Left colon (tissue), 2 donors: Measurements from ENCODE around the gene MRPL42. TPM values are rescaled to one million over a fixed set of nuclear protein-coding genes. Genes with fewer than 3 reads are reported as not detected.

Experiments used
- ATAC-seq: fragments of 200-7000 bp; cut with Tn5 transposase; one replicate; pipeline ENCODE4 v1.9.1; 2020; ENCODE audit warnings: mild to moderate bottlenecking, moderate library complexity
- DNase-seq, 2 donors: peaks; one replicate each; pipeline ENCODE4 v3.0.0-alpha.2; 2020
- intact Hi-C, 2 donors: fragments of 100-400 bp; cut with DNase I in 1 of 2; cut with micrococcal nuclease in 1 of 2; formaldehyde crosslinking; loops; one replicate each; pipeline versions ENCODE4 v1.11.2 to v1.14.0; 2022; cut with DNase I, micrococcal nuclease
- total RNA-seq, 2 donors: library from RNA; stranded (reverse); fragmentation: NEBNext Ultra II Directional; extraction: Animal tissue kit (Norgen Biotek cat#: 25700); gene quantifications; one replicate each; pipeline ENCODE4 v1.2.1, GENCODE V29; 2021
- donor health status: DM: no; HTN: no; CAD: no.
- donor health status: DM: yes; HTN: yes; CAD: no.

The MRPL42 gene
- total RNA-seq, 2 donors from 2014 or later, result 58.2 to 65.1 TPM

- peak; percentile 9 for ATAC-seq
- intact Hi-C loops, result no loop called here
- DNase-seq, result no peak
Measured at GRCh38 chr12:93442411-93443340, 24.6 kb upstream of the MRPL42 start.

- no peak for ATAC-seq
- no peak for DNase-seq
- intact Hi-C loops, result no loop called here
Measured at GRCh38 chr12:93443576-93443975, 23.7 kb upstream of the MRPL42 start.

- ATAC-seq (no peak), DNase-seq (no peak)
- intact Hi-C loops, result no loop called here
Measured at GRCh38 chr12:93447555-93448290, 19.6 kb upstream of the MRPL42 start.

GRCh38 chr12:93448796-93449195 lies 18.5 kb upstream of the MRPL42 start:
- ATAC-seq (peak; percentile 81), DNase-seq (no peak)
- intact Hi-C loops, result no loop called here

- no peak for DNase-seq
- intact Hi-C loops, result no loop called here
- ATAC-seq, result peak; percentile 17
Measured at GRCh38 chr12:93449277-93449676, 18.0 kb upstream of the MRPL42 start.

- DNase-seq, result no peak
- no peak for ATAC-seq
- intact Hi-C loops, result no loop called here
Measured at GRCh38 chr12:93451423-93452158, 15.7 kb upstream of the MRPL42 start.

- ATAC-seq (no peak), DNase-seq (no peak)
- intact Hi-C loops, result no loop called here
Measured at GRCh38 chr12:93453633-93454032, 13.7 kb upstream of the MRPL42 start.

GRCh38 chr12:93456077-93456476 lies 11.2 kb upstream of the MRPL42 start:
- intact Hi-C loops, result no loop called here
- no peak for ATAC-seq
- no peak for DNase-seq

GRCh38 chr12:93459097-93459496 lies 8.2 kb upstream of the MRPL42 start:
- ATAC-seq, result no peak
- no peak for DNase-seq
- intact Hi-C loops, result no loop called here

GRCh38 chr12:93460003-93460402 lies 7.3 kb upstream of the MRPL42 start:
- ATAC-seq (no peak), DNase-seq (no peak)
- intact Hi-C loops, result no loop called here

GRCh38 chr12:93460902-93461301 lies 6.4 kb upstream of the MRPL42 start:
- ATAC-seq (no peak), DNase-seq (no peak)
- intact Hi-C loops, result no loop called here

- intact Hi-C loops, result no loop called here
- no peak for ATAC-seq
- DNase-seq, result no peak
Measured at GRCh38 chr12:93461503-93461902, 5.8 kb upstream of the MRPL42 start.

GRCh38 chr12:93465841-93466240 lies 1.5 kb upstream of the MRPL42 start:
- ATAC-seq, result no peak
- intact Hi-C loops, result no loop called here
- no peak for DNase-seq

- intact Hi-C loops, result no loop called here
- DNase-seq (peak in 1 of 2 donors; percentile 31), ATAC-seq (no peak)
Measured at GRCh38 chr12:93466625-93467350, 526 bp upstream of the MRPL42 start.

- DNase-seq (no peak), ATAC-seq (peak; percentile 41)
- intact Hi-C loops, result no loop called here
Measured at GRCh38 chr12:93468008-93468371, 676 bp downstream of the MRPL42 start.

GRCh38 chr12:93469386-93469785 lies 2.1 kb downstream of the MRPL42 start:
- intact Hi-C loops, result no loop called here

GRCh38 chr12:93476555-93476954 lies 9.2 kb downstream of the MRPL42 start:
- DNase-seq (no peak), ATAC-seq (no peak)
- intact Hi-C loops, result no loop called here

More at GRCh38 chr12:93469386-93469785, 2.1 kb downstream of the MRPL42 start:
- DNase-seq (no peak), ATAC-seq (no peak)

GRCh38 chr12:93482721-93483120 lies 15.4 kb downstream of the MRPL42 start:
- DNase-seq, result no peak
- peak; percentile 12 for ATAC-seq
- intact Hi-C loops, result no loop called here
